HG03159 (cell line): ENCODE data around the gene ATP2B2.

Source experiments
- ATAC-seq: cut with Tn5 transposase; IDR thresholded peaks from one replicate; pipeline ENCODE4 v1.9.1; 2021; ENCODE audit warnings: mild to moderate bottlenecking, moderate library complexity; ENCODE audit not compliant: unreplicated experiment

The ATP2B2 gene

GRCh38 chr3:10530241-10530640 lies 24.9 kb upstream of the ATP2B2 start:
- ATAC-seq, result no peak

GRCh38 chr3:10529809-10530208 lies 24.4 kb upstream of the ATP2B2 start:
- no peak for ATAC-seq

GRCh38 chr3:10528046-10528445 lies 22.7 kb upstream of the ATP2B2 start:
- no peak for ATAC-seq

GRCh38 chr3:10527295-10528001 lies 22.1 kb upstream of the ATP2B2 start:
- ATAC-seq, result no peak

GRCh38 chr3:10526366-10526765 lies 21.0 kb upstream of the ATP2B2 start:
- no peak for ATAC-seq

- ATAC-seq, result no peak
Measured at GRCh38 chr3:10524799-10525301, 19.5 kb upstream of the ATP2B2 start.

GRCh38 chr3:10524270-10524669 lies 18.9 kb upstream of the ATP2B2 start:
- no peak for ATAC-seq

GRCh38 chr3:10523561-10523960 lies 18.2 kb upstream of the ATP2B2 start:
- ATAC-seq, result no peak

GRCh38 chr3:10522646-10523303 lies 17.4 kb upstream of the ATP2B2 start:
- no peak for ATAC-seq

GRCh38 chr3:10521772-10522441 lies 16.5 kb upstream of the ATP2B2 start:
- ATAC-seq, result no peak

GRCh38 chr3:10520072-10520471 lies 14.7 kb upstream of the ATP2B2 start:
- no peak for ATAC-seq

GRCh38 chr3:10519236-10519635 lies 13.8 kb upstream of the ATP2B2 start:
- no peak for ATAC-seq

GRCh38 chr3:10518506-10519150 lies 13.2 kb upstream of the ATP2B2 start:
- ATAC-seq, result no peak

- ATAC-seq, result no peak
Measured at GRCh38 chr3:10517627-10518026, 12.2 kb upstream of the ATP2B2 start.

GRCh38 chr3:10516544-10517452 lies 11.4 kb upstream of the ATP2B2 start:
- no peak for ATAC-seq

GRCh38 chr3:10515884-10516495 lies 10.6 kb upstream of the ATP2B2 start:
- no peak for ATAC-seq

- no peak for ATAC-seq
Measured at GRCh38 chr3:10515396-10515795, 10.0 kb upstream of the ATP2B2 start.

GRCh38 chr3:10514407-10515069 lies 9.2 kb upstream of the ATP2B2 start:
- no peak for ATAC-seq

GRCh38 chr3:10513306-10513705 lies 7.9 kb upstream of the ATP2B2 start:
- no peak for ATAC-seq
